Cardiac ventricle fibroblast (primary cell): Measurements from ENCODE around the gene SIK1. TPM values are rescaled to one million over a fixed set of nuclear protein-coding genes. Genes with fewer than 3 reads are reported as not detected.

Source experiments
- total RNA-seq: library from RNA; depleted of rRNA; stranded (reverse); fragments of >200 nt; gene quantifications from 2 replicates; pipeline ENCODE4 v1.2.3, GENCODE V29; 2015

SIK1 gene
- 3.4 and 6.2 TPM in 2 replicates for total RNA-seq

GRCh38 chr21:43426404-43427241 lies at the start of gene SIK1:
Gene SIK1 (minus strand): TSS chr21:43427131. CDS start chr21:43426178, 953 bp downstream.

Other genes with a start within 250 kb of the SIK1 start
- 1.6 TPM in 1 of 2 replicates, not detected in the other for gene HSF2BP, start 232.4 kb upstream of the SIK1 start, total RNA-seq
- gene RRP1B, start 232.4 kb upstream of the SIK1 start, total RNA-seq = 16.3 and 18.7 TPM in 2 replicates